ENCODE results near the gene DCUN1D2. TPM values are rescaled to one million over a fixed set of nuclear protein-coding genes. Genes with fewer than 3 reads are reported as not detected.

Gene DCUN1D2
- total RNA-seq, 2 donors from 2014 or later = 24.6 to 26.2 TPM

DNA sequence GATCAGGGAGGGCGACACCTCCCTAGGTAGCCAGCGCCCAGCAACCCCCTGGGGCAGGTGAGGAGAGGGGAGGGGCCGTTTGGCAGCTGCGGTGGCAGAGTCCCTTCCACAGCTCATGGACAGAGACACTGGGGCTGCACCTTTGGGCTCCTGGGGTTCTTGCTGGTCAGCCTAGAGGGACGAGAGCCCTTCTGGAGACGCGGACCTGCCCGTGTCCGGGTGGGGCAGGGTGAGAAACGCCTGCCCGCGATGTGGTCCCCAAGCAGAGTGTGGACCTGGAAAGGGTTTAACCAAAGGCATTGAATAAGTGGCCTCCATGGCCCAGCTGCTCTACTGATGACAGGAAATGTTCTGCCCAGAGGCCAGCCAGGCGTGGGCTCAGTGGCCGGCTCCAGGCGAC is 75.5 kb downstream of the DCUN1D2 start:
- Mint-ChIP-seq H3K4me1 (ENCODE audit: low read depth) (no peaks in the 10 kb centered on the region), H3K36me3 (ENCODE audit: insufficient read depth in 2 of 2) (peaks cover 0 to 2% of the 10 kb centered on the region in 2 donors), H3K4me3 (no peak overlapping the region), H3K9me3 (peaks cover 0 to 2% of the 10 kb centered on the region in 2 donors), H3K27me3 (ENCODE audit: low read depth) (no peaks in the 10 kb centered on the region), H3K27ac (no peak overlapping the region)
- ATAC-seq (replicated peaks in 1 of 2) = no peak
- no peak for DNase-seq

DNA sequence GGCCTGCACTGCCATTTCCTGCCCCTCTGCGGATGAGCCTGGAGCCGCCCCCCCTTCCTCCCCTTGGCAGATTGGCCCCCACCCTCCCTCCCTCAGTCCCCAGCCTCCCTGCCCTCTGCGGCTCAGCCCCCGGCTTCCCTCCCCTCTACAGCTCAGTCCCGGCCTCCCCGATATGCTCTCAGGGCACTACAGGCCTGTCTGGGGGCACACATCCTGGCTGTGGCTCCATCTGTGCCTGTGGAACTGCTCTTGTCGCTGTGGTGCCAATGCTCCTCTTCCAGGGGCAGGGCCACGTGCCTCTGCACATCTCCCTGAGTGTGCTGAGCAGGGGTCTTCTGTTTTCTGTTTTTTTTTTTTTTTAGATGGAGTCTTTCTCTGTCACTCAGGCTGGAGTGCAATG is 76.2 kb downstream of the DCUN1D2 start:
- Mint-ChIP-seq H3K36me3 (ENCODE audit: insufficient read depth in 2 of 2) (peaks cover 0 to 2% of the 10 kb centered on the region in 2 donors), H3K9me3 (peaks cover 0 to 2% of the 10 kb centered on the region in 2 donors), H3K27me3 (ENCODE audit: low read depth) (no peaks in the 10 kb centered on the region), H3K27ac (peak overlapping the region; percentile 54), H3K4me1 (ENCODE audit: low read depth) (no peaks in the 10 kb centered on the region), H3K4me3 (no peak overlapping the region)
- DNase-seq (no peak), ATAC-seq (replicated peaks in 1 of 2) (peak in 1 of 2 donors; percentile 62)

DNA sequence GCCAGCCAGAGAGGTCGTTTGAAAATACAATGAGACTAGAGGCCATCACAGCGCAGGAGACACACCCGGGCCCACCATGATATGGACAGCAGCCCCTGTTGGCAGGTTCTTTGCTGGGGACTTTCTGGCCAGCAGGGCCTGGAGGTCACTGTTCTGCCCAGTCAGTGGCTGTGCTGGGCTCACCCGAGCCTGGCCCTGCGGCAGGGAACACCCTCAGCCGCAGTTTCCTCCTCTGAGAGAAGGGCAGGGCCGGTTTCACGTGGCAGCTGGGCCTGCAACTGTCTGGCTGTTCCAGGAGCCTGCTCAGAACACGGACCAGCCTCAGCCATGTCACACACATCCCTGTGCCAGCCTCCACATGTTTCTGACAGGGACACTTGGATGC is 76.6 kb downstream of the DCUN1D2 start:
- ATAC-seq (replicated peaks in 1 of 2) = peak in 1 of 2 donors; percentile 58
- peak overlapping the region; percentile 60 for H3K27ac Mint-ChIP-seq
- no peaks in the 10 kb centered on the region for H3K4me1 Mint-ChIP-seq (ENCODE audit: low read depth)
- H3K4me3 Mint-ChIP-seq = no peak overlapping the region
- H3K9me3 Mint-ChIP-seq = peaks cover 0 to 2% of the 10 kb centered on the region in 2 donors
- H3K27me3 Mint-ChIP-seq (ENCODE audit: low read depth) = no peaks in the 10 kb centered on the region
- DNase-seq = peak in 1 of 2 donors; percentile 26
- H3K36me3 Mint-ChIP-seq (ENCODE audit: insufficient read depth in 2 of 2) = peaks cover 0 to 2% of the 10 kb centered on the region in 2 donors

DNA sequence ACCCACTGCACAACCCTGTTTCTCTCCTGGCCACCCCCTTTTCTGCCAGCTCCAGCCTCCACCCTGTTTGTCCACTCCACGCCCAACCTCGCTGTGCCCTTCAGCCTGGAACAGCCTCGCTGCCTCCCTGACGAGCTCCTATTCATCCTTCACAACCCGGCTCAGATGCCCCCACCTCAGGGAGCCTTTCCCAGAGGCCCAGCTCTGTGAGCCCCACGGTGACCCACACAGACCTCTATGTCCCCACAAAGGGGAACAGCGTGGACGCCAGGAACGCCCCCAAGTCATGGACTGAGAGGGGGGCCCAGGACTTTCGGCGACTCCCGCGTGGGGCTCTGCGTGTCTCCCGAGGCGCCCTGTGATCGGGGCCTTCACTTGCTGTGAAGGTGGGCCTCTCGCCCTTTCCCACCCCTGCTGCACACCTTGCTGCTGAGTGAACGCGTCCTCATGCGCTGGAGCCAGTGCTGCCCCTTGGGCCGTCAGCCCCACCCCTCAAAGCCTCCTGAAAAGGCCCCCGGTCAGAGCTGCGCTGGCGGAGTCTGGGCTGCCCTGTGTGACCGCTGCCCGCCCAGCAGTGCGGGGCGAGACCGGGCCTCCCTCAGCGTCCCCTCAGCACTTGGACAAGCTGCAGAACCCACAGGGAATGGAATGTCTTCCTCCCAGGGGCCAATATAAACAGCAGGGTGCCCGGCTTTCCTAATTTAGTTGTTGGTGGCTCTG is 77.2 kb downstream of the DCUN1D2 start:
- Mint-ChIP-seq H3K27me3 (ENCODE audit: low read depth) (no peaks in the 10 kb centered on the region), H3K27ac (peak overlapping the region; percentile 60), H3K9me3 (peaks cover 0 to 2% of the 10 kb centered on the region in 2 donors), H3K36me3 (ENCODE audit: insufficient read depth in 2 of 2) (peaks cover 0 to 2% of the 10 kb centered on the region in 2 donors), H3K4me3 (no peak overlapping the region), H3K4me1 (ENCODE audit: low read depth) (no peaks in the 10 kb centered on the region)
- DNase-seq (no peak), ATAC-seq (replicated peaks in 1 of 2) (no peak)

DNA sequence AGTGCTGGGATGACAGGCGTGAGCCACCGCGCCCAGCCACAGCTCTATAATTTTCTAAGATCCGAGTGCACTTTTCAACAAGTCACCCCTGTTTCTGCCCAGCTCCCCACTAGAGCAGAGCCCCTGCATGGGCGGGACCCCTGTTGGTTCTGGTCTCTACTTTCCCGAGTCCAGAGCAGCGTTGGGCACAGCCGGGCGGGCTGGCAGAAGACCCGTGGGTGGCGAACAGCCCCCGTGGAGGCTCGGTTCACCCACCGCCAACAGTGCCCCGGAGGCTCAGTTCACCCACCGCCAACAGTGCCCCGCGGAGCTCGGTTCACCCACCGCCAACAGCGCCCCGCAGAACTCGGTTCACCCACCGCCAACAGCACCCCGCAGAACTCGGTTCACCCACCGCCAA is 78.1 kb downstream of the DCUN1D2 start:
- H3K4me1 Mint-ChIP-seq (ENCODE audit: low read depth) = no peaks in the 10 kb centered on the region
- peaks cover 0 to 2% of the 10 kb centered on the region in 2 donors for H3K9me3 Mint-ChIP-seq
- no peak overlapping the region for H3K4me3 Mint-ChIP-seq
- H3K27me3 Mint-ChIP-seq (ENCODE audit: low read depth) = no peaks in the 10 kb centered on the region
- ATAC-seq (replicated peaks in 1 of 2) = no peak
- H3K36me3 Mint-ChIP-seq (ENCODE audit: insufficient read depth in 2 of 2) = peaks cover 0 to 2% of the 10 kb centered on the region in 2 donors
- no peak overlapping the region for H3K27ac Mint-ChIP-seq
- no peak for DNase-seq

DNA sequence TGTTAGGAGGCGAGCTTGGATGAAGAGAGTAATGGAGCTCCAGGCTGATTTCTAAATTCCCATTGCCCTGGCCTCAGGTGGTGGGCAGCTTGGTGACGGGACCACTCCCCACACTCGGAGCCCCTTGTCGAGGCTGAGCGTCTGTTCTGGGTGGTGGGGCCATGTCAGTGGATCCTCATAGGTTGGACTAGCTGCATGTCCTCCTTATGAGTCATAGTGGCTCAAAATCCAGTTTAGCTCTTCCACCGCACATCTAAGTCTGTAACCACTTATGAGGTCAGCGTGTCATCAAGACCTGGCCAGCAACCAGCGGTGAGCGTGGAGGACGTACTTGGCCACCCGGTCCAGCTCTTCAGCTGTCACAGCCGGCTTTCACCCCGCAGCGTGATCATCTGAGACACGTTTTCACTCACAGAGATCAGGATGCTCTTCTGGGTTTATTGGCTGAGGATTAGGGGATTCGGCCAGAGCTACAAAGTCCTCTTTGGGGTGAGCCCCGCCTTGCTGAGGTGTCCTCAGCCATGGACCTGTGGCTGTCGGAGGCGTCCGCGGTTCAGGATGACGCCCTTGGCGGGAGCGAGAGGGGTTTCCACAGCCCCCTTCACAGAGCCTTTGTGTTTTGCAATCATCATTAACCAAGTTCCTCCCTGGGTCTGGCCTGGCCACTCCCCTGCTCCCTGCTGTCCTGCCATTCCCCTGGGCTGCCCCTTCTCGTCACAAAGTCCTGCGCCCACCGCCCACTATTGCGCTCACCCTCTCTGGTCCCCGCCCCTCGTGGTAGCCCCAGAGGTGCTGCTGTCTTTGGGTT is 79.1 kb downstream of the DCUN1D2 start:
- H3K9me3 Mint-ChIP-seq = peaks cover 0 to 2% of the 10 kb centered on the region in 2 donors
- no peak for DNase-seq
- H3K27ac Mint-ChIP-seq = no peak overlapping the region
- no peaks in the 10 kb centered on the region for H3K27me3 Mint-ChIP-seq (ENCODE audit: low read depth)
- no peaks in the 10 kb centered on the region for H3K4me1 Mint-ChIP-seq (ENCODE audit: low read depth)
- no peak overlapping the region for H3K4me3 Mint-ChIP-seq
- ATAC-seq (replicated peaks in 1 of 2) = no peak
- peaks cover 0 to 2% of the 10 kb centered on the region in 2 donors for H3K36me3 Mint-ChIP-seq (ENCODE audit: insufficient read depth in 2 of 2)

DNA sequence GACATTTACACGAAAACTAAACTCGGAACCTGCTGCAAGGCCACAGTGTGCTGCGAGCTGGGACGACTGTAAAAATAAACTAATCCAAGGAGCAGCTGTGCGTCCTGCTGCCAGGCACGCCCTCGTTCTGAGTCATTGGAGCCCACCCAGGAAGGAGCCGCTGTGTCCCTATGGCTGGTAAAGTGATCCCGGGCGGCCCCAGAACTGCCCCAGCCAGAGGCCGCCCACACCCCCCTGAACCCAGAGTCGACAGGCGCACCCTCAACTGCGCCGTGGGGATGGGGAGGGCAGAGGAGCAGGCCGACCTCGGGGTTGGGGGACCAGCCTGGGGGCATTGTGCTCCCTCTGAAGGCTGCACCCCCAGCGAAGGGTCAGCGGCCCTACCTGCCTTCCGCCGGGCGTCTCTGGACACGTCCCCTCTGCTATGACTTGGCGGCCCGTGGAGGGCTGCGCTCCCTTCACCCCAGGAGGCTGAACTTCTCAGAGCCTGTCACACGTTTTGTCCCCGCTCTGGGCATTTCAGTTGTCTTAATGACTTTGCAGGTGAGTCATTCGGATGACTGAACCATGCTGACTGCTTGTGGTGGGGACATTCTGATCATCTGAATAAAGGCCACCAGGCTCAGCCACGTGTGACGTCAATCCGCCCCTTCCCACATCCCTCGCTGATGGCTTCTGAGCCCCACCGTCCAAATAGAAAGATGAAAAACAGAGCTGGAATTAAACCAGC is 79.9 kb downstream of the DCUN1D2 start:
- Mint-ChIP-seq H3K27me3 (ENCODE audit: low read depth) (no peaks in the 10 kb centered on the region), H3K27ac (no peak overlapping the region), H3K4me3 (no peak overlapping the region), H3K9me3 (peaks cover 0 to 2% of the 10 kb centered on the region in 2 donors), H3K36me3 (ENCODE audit: insufficient read depth in 2 of 2) (peaks cover 0 to 2% of the 10 kb centered on the region in 2 donors), H3K4me1 (ENCODE audit: low read depth) (no peaks in the 10 kb centered on the region)
- DNase-seq (peak in 1 of 2 donors; percentile 9), ATAC-seq (replicated peaks in 1 of 2) (peak; percentile 27 to 60)

DNA sequence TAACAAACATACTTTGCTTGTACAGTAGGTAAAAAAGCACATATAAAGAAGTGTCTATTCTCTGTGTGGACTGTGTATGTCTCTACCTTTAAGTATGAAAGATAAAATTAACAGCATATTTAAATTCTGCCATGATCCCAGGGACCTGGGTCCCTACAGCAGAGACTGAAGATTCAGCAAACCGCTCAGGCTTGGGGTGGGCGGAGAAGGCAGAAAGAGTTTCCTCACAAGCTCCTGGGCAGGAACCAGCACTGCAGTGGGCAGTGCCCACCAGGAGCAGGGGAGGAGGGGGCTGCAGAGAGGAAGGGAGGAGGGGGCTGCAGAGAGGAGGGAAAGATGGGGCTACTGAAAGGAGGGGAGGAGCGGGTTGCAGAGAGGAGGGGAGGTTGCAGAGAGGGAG is 81.9 kb downstream of the DCUN1D2 start:
- Mint-ChIP-seq H3K4me3 (no peak overlapping the region), H3K27ac (no peak overlapping the region), H3K9me3 (peaks cover 0 to 2% of the 10 kb centered on the region in 2 donors), H3K36me3 (ENCODE audit: insufficient read depth in 2 of 2) (peaks cover 0 to 2% of the 10 kb centered on the region in 2 donors), H3K27me3 (ENCODE audit: low read depth) (no peaks in the 10 kb centered on the region), H3K4me1 (ENCODE audit: low read depth) (no peaks in the 10 kb centered on the region)
- ATAC-seq (replicated peaks in 1 of 2) = no peak
- DNase-seq = no peak

DNA sequence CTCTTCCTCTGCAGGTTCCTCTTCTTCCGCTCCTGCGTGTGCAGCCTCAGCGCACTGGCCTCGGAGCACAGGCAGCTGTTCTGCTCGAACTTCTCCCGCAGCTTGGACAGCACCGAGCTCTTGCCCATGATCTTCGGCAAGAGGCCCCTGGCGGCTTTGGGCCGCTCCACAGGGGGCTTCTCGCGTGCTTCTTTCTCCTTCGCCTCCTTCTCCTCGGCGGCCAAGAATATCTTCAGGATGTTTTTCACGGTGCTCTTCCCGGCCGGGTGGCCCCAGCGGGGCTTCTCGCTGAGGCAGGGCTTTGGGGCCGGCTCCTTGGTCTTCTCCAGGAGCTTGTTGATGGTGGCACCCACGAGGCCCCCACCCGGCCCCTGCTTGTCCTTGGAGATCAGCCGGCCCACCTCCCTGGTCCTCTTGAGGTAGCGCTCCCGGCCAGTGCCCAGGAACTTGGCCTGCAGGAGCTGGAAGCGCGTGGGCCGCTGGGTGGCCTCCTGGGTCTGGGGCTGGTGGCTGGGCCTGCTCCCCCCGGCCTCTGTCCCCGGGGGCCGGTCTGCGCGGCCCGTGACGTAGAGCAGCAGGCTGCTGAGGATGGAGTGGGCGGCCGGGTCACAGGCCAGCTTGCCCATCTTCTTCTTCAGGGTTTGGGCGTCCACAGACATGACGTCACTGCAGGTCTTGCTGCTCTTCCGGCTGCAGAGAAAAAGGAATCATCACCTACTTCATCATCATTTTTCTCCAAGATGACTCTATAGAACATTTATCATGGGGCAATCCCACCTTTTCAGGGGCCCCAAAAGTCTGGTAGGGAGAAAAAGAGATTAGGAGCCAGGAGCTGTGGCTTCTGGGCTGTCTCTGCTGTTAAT is 82.7 kb downstream of the DCUN1D2 start:
- no peak overlapping the region for H3K4me3 Mint-ChIP-seq
- no peaks in the 10 kb centered on the region for H3K27me3 Mint-ChIP-seq (ENCODE audit: low read depth)

DNA sequence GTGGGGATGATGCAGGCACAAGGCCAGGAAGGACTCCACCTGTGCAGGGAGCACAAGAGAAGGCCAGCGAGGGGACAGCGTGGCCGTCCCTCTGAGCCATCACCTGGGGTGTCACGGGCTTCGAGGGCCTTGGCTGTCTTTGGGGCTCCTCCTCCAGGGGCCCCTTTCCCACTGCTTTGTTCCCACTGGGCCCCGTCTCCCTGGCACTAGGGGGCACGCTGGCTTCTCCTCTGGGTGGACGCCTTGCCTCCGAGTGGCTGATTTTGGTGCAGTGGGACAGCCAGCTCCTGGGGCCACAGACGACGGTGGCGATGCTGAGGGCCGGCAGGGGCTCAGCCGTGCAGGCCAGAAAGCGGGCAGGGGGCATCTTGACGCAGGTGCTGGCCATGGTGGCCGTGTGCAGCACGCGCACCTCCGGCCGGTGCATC is 83.4 kb downstream of the DCUN1D2 start:
- Mint-ChIP-seq H3K9me3 (no peaks in the 10 kb centered on the region), H3K4me1 (ENCODE audit: low read depth) (no peaks in the 10 kb centered on the region), H3K27me3 (ENCODE audit: low read depth) (no peaks in the 10 kb centered on the region), H3K4me3 (no peak overlapping the region), H3K36me3 (ENCODE audit: insufficient read depth in 2 of 2) (no peaks in the 10 kb centered on the region), H3K27ac (no peak overlapping the region)
- ATAC-seq (replicated peaks in 1 of 2) (no peak), DNase-seq (no peak)

More for the DNA sequence above, 82.7 kb downstream of the DCUN1D2 start:
- Mint-ChIP-seq H3K36me3 (ENCODE audit: insufficient read depth in 2 of 2) (no peaks in the 10 kb centered on the region), H3K9me3 (no peaks in the 10 kb centered on the region), H3K27ac (no peak overlapping the region), H3K4me1 (ENCODE audit: low read depth) (no peaks in the 10 kb centered on the region)
- ATAC-seq (replicated peaks in 1 of 2) (no peak), DNase-seq (no peak)

DNA sequence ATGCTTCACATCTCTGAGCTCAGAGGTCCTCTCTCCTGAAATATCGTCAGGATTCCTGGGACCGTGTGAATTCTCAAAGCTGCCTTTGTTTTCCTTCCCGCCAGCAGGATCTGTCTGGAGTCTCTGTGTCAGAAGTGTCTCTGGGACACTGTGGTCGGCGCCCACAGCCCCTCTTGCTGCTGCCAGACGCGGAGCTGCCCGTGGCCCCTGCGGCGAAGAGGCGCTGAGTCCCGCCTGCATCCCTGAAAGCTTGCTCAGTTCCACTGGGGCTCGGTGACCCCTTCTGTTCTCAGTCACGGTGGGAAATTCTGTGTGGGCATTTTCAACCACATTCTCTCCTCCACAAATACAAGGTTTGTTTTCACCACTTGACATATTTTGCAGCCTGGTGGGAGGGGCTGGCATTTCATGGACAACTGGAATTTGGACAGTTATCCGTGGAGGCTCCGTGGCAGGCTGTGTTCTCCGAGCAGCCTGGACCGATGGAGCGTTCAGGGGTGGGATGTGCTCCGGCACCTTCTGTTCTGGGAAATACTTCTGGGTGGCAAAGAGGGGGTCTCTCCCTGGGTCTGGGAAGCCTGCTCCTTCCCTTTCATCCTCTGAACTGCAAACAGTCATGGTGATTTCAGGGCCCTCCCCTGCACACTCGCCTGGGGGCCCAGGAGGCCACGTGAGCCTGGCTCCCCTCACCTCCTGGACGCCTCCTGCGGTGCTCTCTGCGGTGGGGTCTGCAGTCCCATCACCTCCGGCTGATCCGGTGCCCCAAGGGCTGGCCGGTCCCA is 84.0 kb downstream of the DCUN1D2 start:
- Mint-ChIP-seq H3K27ac (no peak overlapping the region), H3K9me3 (no peaks in the 10 kb centered on the region), H3K36me3 (ENCODE audit: insufficient read depth in 2 of 2) (no peaks in the 10 kb centered on the region), H3K4me3 (no peak overlapping the region), H3K4me1 (ENCODE audit: low read depth) (no peaks in the 10 kb centered on the region), H3K27me3 (ENCODE audit: low read depth) (no peaks in the 10 kb centered on the region)
- ATAC-seq (replicated peaks in 1 of 2) (no peak), DNase-seq (no peak)

All from activated T-cell treated with anti-CD3 and anti-CD28 coated beads, Interleukin-2, amount 50 U/mL, for 72 hours (primary cell).